Parathyroid adenoma (tissue), 2 donors: Measurements from ENCODE around the gene COL11A2.
"Not testable (repeated sequence)": the region's sequence is repeated elsewhere in the genome, so short reads cannot be mapped to it uniquely, and the experiment has no call there.

Experiments used
- H2AFZ ChIP-seq: fragments of 300-600 bp; sonication (generic); one replicate; pipeline ENCODE4 v1.7.0; 2017; ENCODE audit warnings: antibody characterized with exemption, mild to moderate bottlenecking
- H3K27ac ChIP-seq: fragments of 300-600 bp; sonication (generic); one replicate; pipeline ENCODE4 v1.7.0; 2017
- H3K27me3 ChIP-seq: fragments of 300-600 bp; sonication (generic); one replicate; pipeline ENCODE4 v1.7.0; 2017; ENCODE audit warnings: low read length; ENCODE audit not compliant: control insufficient read depth, insufficient read depth
- H3K36me3 ChIP-seq: fragments of 300-600 bp; sonication (generic); one replicate; pipeline ENCODE4 v1.7.0; 2017; ENCODE audit warnings: low read length; ENCODE audit not compliant: control insufficient read depth, insufficient read depth
- H3K4me1 ChIP-seq: fragments of 300-600 bp; sonication (generic); one replicate; pipeline ENCODE4 v1.7.0; 2017; ENCODE audit warnings: control low read depth
- H3K4me2 ChIP-seq: fragments of 300-600 bp; sonication (generic); one replicate; pipeline ENCODE4 v1.7.0; 2017; ENCODE audit warnings: low read length
- H3K4me3 ChIP-seq: fragments of 300-600 bp; sonication (generic); one replicate; pipeline ENCODE4 v1.7.0; 2017; ENCODE audit warnings: low read depth, low read length
- H3K79me2 ChIP-seq: fragments of 300-600 bp; sonication (generic); one replicate; pipeline ENCODE4 v1.7.0; 2017; ENCODE audit warnings: control low read depth
- H3K9ac ChIP-seq: fragments of 300-600 bp; sonication (generic); one replicate; pipeline ENCODE4 v1.7.0; 2017; ENCODE audit warnings: mild to moderate bottlenecking
- H3K9me3 ChIP-seq: fragments of 300-600 bp; sonication (generic); one replicate; pipeline ENCODE4 v1.7.0; 2017; ENCODE audit warnings: low read length; ENCODE audit not compliant: control insufficient read depth
- CTCF ChIP-seq: fragments of 300-600 bp; sonication (generic); IDR thresholded peaks from one replicate; pipeline ENCODE4 v1.7.0; 2017; ENCODE audit warnings: antibody characterized with exemption, mild to moderate bottlenecking
- donor health status: primary hyperparathyroidism.

The COL11A2 gene

DNA sequence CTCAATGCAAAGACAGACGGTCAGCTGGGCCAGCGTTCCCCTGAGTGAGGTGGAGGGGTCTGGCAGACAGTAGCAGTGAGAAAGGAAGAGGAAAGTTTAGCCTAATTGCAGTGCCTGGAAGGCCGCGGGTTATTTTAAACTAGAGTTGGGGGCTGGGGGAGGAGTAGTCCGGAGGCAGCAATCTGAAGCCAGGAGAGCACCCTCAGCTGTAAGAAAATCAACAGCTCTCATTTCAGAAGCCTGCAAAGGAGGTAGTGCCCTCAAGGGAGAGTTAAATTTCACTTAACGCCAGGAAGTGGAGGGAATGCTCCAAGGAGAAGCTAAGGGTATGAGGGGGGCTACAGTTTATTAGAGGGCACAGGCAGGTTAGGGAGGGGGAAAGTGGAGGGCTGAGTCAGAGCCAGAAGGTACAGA lies 43.0 kb upstream of the COL11A2 start:
- Histone ChIP-seq H3K36me3 (no peaks in the 10 kb centered on the region), H3K27me3 (no peaks in the 10 kb centered on the region), H3K4me2 (no peak overlapping the region), H3K9me3 (no peaks in the 10 kb centered on the region), H2AFZ (peak overlapping the region; percentile 66), H3K27ac (no peak overlapping the region), H3K9ac (no peak overlapping the region), H3K4me3 (no peak overlapping the region), H3K4me1 (peaks cover 2% of the 10 kb centered on the region), H3K79me2 (no peaks in the 10 kb centered on the region)
- no peak for TF ChIP-seq CTCF

DNA sequence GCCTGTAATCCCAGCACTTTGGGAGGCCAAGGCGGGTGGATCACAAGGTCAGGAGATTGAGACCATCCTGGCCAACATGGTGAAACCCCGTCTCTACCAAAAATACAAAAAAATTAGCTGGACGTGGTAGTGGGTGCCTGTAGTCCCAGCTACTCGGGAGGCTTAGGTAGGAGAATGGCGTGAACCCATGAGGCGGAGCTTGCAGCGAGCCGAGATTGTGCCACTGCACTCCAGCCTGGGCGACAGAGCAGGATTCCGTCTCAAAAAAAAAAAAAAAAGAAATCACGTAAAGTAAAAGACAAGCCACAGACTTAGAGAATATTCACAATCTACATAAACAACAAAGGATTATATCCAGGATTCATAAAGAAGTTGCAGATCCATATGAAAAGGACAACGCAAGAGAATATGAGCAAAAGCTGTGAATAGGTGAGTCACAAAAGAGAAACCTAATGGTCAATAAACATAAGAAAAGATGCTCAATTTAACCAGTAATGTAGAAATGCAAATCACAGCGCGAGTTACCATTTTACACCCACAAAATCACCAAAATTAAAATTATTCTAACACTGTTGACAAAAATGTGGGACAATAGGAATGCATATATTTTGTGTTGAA lies 34.3 kb upstream of the COL11A2 start:
- not testable (repeated sequence) for H3K27ac ChIP-seq, H2AFZ ChIP-seq, H3K79me2 ChIP-seq, H3K27me3 ChIP-seq, H3K9ac ChIP-seq, H3K9me3 ChIP-seq, H3K36me3 ChIP-seq, H3K4me1 ChIP-seq, H3K4me2 ChIP-seq, H3K4me3 ChIP-seq

DNA sequence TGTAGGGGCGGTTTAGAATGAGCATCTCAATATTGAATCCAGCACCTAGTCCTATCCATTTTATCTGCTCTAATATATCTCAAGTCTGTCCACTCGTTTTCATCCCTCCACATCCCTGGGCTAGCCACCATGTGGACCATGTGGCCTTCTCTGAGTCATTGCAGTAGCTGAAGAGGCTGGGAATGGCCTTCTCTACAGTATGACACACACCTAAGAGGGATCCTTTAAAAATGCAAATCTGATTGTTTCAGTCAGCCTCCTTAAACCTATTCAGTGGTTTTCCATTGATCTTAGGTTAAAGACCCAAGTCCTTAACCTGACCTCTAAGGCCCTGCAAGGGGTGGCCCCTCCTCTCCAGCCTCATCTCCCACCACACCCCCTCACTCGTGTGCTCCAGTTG lies 25.4 kb upstream of the COL11A2 start:
- no peaks in the 10 kb centered on the region for H3K27me3 ChIP-seq
- no peak overlapping the region for H3K4me3 ChIP-seq
- H3K4me1 ChIP-seq, result peaks cover 9% of the 10 kb centered on the region
- no peak overlapping the region for H3K4me2 ChIP-seq
- no peak for TF ChIP-seq CTCF
- no peak overlapping the region for H3K27ac ChIP-seq
- no peaks in the 10 kb centered on the region for H3K36me3 ChIP-seq
- no peak overlapping the region for H2AFZ ChIP-seq
- H3K9ac ChIP-seq, result no peak overlapping the region
- H3K9me3 ChIP-seq, result no peaks in the 10 kb centered on the region
- H3K79me2 ChIP-seq, result no peaks in the 10 kb centered on the region

GRCh38 chr6:33217246-33217645 lies 25.0 kb upstream of the COL11A2 start:
- H2AFZ ChIP-seq, result no peak overlapping the region
- H3K4me3 ChIP-seq, result no peak overlapping the region
- H3K79me2 ChIP-seq, result no peaks in the 10 kb centered on the region
- no peaks in the 10 kb centered on the region for H3K27me3 ChIP-seq
- peaks cover 9% of the 10 kb centered on the region for H3K4me1 ChIP-seq
- H3K9me3 ChIP-seq, result no peaks in the 10 kb centered on the region
- no peaks in the 10 kb centered on the region for H3K36me3 ChIP-seq
- H3K27ac ChIP-seq, result no peak overlapping the region
- no peak for TF ChIP-seq CTCF
- no peak overlapping the region for H3K4me2 ChIP-seq
- H3K9ac ChIP-seq, result no peak overlapping the region

GRCh38 chr6:33216117-33216649 lies 23.9 kb upstream of the COL11A2 start:
- peaks cover 9% of the 10 kb centered on the region for H3K4me1 ChIP-seq
- TF ChIP-seq CTCF, result no peak

More at GRCh38 chr6:33216117-33216649, 23.9 kb upstream of the COL11A2 start:
- Histone ChIP-seq H3K27me3 (no peaks in the 10 kb centered on the region), H3K79me2 (no peaks in the 10 kb centered on the region), H3K27ac (no peak overlapping the region), H2AFZ (no peak overlapping the region), H3K4me3 (no peak overlapping the region), H3K4me2 (no peak overlapping the region), H3K9me3 (no peaks in the 10 kb centered on the region), H3K36me3 (no peaks in the 10 kb centered on the region), H3K9ac (no peak overlapping the region)
